HK-2 (cell line): ENCODE measurements around the gene RPTOR.
A peak's percentile ranks its signal among the peaks of the same experiment; 100 is the strongest.

Source experiments
- DNase-seq: peaks from one replicate; pipeline ENCODE4 v3.0.0-alpha.2; 2018; ENCODE audit not compliant: unreplicated experiment

RPTOR gene

DNA sequence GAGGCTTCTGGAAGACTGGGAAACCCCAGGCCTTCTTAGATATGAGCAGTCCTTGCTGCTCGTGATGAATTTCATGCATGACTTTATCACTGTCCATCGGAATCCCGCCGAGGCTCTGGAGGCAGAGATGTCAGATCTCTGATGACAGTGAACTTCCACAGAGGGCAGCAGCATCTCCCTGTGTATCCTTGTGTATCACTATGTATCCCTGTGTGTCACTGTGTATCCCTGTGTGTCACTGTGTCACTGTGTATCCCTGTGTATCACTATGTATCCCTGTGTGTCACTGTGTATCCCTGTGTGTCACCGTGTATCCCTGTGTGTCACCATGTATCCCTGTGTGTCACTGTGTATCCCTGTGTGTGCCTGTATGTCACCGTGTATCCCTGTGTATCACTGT is 286.9 kb downstream of the RPTOR start:
- DNase-seq: no peak

DNA sequence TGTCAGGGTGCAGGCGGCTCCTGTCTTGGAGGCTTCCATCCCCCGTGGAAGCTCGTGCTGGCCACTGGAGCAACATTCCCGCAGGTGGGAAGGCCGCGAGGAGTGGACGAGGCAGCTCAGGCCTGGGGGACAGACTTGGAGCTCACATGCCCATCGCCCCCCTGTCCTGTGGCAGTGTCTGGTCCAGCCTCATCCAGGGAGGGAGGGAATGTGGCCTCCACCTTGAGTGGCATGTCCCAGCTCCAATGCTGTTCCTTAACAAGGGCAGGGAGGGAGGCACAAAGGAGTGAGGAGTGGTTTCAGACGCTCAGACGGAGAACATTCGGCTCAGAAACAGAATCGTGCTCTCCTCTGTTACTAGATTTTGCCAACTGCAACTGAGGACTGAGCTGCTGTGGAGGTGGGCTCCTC is 287.6 kb downstream of the RPTOR start:
- DNase-seq: peak; percentile 48

DNA sequence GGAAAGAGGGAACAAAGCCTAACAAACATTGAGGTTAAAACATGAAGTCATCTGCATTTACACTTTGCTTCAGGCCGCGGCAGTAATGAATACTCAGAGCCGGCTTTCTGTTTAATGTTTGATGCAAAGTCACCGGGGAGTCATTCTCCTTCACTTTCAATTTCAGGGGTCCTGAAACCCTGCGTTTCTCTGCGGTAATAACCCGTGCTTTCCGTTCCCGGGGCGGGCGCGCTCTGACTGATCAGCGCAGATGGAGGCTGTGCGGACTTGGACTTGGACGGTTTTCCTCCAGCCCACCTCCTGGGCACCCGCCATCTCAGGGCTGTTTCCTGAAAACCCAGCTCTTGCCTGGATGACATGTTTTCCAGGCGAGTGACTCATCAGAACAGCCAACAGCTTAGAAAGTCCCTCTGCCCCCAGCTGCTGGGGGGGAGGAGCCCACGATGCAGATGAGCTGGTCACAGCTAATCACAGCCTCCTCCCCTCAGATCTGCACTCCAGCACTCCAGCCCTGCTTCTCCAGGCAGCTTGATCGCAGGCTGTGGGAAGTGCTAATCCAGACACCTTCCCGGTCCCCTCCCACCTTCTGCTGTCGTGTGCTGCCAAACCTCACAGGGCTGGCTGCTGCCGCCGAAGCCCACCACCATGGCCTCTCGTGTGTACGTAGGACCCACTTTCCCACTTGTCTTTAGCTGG is 288.4 kb downstream of the RPTOR start:
- peak; percentile 93 for DNase-seq

DNA sequence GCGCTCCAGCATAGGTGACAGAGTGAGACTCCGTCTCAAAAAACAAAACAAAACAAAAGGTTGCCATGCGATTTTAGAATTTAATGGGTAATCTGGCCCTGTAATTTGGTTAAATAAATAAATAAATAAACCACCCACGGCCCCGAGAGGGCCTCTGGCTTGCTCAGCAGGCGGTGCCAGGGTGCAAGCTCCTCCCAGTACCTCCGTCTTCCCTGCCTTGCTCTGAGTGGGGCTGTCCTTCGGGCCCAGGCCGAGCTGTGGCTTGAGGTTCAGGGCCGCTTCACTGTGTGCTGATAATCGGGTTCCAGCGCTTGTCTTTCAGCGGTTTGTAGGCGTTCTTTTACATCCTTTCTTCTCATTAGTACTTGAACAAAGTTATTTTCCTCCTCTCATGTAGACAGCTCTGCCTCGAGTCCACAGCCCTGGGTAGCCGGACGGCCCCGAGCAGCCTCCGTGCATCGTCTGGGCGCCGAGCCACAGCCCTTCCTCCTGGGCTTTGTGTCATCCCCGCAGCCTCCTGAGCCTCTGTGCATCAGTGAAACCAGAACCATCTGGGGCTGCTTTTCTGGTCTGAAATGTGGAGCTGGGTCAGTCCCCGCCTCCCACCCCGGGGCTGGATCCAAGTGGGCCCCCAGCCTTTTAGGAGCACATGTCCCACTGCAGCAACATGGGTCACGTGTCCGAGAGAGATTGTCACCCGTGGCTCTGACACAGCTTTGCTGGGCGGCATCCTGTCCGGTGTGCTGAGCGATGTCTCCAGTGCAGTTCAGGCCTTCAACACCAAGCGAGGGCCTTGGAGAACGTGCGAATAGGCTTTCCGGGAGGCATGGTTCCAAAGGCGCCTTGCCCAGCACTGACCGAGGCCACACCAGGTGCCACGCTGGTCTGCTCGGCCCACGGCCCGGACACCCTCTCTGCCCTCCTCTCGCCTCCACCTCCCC is 289.6 kb downstream of the RPTOR start:
- no peak for DNase-seq

DNA sequence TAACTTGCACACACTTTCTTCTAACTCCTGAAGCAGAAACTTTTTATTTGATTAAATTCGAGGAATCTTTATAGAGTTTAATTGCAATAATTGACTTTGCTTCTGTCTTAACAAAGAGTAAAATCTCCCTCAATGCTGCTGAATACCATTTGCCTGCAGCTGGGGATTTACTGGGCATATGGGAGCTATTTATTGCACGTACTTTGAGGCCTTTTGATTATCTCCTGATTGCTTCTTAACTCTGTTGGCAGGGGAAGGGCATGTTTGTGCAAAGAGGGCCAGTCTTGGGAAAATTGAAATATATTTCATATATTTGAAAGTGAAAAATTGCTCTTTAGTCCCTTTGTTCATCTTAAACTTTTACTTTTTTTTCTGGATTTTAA is 290.2 kb downstream of the RPTOR start:
- DNase-seq: no peak

DNA sequence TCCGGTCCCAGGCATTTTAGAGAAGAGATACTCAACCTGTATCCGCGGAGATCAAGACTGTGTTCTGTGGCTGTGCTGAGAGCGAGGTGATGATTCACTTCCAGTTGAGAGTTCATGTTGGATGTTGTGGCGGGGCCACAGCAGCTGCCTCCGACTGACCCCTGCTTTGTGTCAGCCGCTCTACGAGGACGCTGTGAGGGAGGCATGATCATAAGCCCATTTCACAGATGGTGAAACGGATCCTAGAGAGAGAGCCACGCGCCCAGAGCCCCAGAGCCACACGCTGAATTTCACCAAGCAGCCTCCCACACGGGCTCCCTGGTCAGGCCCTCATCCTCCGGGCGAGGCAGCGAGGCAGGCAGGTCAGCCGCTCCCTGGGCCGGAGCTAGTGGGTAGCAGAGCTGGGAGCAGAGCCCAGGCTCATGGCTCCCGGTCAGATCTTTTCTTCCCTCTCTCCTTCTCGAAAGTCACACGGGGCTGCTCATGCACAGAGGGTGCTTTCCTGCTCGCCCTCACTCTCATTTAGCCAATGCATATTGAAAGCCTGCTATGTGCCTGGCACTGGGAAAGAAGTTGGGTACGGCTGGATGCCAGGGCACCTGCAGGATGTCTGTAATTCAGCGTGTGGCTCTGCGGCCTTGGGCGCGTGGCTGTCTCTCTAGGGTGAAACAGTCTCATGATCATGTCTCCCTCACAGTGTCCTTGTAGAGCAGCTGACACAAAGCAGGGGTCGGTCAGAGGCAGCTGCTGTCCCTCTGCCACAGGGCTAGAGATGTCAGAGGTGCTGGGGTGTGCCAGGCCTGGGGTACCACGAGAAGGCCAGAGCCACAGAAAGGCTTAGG is 291.4 kb downstream of the RPTOR start:
- no peak for DNase-seq

DNA sequence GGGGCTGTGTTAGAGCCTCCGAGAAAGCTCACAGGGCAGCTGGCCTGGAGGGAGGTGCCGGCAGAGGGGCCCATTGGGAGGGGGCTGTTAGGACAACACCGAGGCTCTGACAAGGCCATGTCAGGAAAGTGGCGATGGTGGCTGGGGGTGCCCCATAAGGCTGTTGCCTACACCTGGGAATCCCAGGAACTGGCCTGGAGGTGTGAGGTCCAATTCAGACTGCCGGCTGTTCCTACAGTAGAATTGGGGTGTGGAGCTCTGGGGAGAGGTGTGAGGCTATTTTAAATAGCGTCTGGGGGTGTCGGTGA is 292.0 kb downstream of the RPTOR start:
- no peak for DNase-seq

DNA sequence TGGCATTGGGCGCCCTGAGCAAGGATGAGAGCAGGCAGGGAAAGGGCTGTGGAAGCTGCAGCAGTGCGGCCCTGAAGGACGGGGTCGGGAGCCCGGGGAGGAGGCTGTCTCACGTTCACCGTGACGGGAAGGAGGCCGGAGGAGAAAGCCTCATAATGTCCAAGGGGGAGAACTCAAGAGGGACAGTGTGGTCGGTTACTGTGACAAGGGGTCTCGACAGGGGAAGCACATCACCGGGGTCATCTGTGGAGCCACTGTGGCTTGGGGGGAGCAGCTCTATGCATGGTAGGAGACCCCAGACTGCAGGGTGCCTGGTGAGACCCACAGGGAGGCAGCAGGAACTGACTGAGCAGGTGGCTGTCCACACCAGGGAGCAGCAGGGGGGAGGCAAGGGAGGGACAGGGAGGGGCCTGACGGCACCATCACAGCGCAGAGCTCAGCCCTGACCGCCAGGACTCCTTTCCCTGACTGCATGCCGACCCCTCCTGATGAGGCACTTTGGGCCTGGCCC is 292.4 kb downstream of the RPTOR start:
- DNase-seq: no peak

DNA sequence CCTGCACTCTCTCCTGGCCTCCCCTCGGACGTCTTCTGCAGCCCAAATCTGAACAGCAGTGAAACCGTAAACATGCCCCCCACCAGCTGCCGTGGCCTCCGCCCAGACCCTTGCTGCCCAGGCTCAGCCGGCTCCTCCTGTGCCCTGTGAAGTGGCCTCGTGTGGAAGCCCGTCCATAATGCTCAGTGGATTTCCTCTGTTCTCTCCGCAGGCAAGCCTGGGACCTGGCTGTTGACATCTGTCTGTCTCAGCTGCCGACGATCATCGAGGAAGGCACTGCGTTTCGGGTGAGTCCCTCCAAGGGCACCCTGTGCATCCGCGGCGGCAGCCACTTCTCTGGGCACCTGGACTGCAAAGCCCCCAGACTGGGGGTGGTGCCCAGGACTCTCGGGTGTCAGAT is 293.1 kb downstream of the RPTOR start:
- DNase-seq: no peak

DNA sequence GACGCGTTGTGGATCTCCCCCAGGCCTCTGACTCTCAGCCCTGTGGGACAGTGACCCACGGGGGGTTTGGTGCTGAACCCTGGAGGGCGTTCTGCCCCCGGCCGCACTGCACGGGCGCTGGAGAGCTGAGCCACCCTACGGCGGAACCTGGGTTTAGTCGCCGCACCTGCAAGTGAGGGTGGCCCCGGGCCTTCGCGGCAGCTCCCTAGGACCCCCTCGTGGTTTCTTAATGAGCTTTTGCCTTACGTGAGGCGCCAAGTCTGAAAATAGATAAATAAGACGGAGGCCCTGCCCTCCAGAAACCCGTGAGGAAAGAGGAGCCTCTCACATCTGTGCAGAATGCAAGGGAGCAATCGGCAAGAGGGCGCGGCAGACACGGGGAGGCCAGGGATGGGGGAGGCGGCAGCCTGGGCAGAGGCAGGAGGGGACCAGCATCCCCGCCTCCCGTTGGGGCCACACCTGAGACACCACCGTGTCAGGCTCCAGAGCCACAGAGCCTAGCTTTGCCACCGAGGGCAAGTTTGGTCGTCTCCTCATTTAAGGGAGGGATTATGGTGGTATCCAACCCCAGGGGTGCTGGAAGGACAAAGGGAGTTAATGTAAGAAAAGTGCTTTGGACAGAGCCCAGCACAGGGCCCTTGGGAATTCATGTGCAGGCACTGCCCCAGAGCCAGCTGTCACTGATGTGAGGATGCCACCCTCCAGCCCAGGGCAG is 293.8 kb downstream of the RPTOR start:
- no peak for DNase-seq

DNA sequence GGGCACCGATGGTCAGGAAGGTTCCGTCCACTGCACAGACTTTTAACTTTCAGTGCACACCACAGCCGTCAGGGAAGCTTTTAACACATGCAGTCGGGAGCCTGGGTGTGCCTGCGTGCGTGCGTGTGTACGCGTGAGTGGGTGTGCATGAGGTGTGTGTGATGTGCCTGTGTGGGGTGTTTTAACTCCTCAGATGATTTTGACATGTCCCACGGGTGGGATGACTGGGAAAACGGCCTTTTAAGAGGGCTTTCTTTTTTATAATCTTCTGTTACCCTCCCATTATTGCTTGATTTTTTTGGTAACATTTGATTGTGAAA is 294.3 kb downstream of the RPTOR start:
- no peak for DNase-seq

DNA sequence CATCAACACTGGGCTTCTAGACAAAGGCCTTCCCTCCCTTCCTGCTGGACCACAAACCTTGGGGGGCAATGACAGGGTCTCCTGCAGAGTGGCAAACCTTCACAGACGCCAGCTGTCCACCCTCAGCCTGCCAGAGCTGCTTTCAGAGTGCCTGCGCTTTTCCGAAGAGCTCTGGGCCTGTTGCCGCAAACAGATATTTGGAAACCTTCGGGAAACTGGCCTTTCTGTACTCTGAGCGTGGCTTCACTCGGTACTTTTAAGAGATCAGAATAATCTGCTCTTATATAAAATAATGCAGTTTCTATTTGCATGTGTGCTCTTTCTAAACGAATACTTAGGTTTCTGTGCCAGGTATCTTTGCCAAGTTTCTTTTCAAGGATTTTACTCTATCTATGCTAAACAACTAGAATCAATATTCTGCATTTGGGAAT is 294.9 kb downstream of the RPTOR start:
- no peak for DNase-seq

DNA sequence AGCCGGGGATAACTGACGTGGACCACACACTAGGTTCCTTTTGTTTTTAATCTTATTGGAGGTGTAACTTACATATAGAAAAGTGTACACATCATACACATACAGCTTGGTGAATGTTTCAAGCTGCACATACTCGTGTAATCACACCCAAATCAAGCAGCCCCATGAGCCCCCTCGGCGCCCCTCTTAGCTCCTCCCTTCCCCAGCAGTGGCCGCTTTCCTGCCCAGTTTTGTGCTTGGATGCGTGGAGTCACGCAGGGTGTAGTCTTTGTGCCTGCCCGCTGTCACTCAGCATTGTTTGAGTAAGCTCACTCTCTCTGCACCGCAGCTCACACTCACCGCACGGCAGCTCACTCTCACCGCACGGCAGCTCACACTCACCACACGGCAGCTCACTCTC is 295.3 kb downstream of the RPTOR start:
- no peak for DNase-seq

DNA sequence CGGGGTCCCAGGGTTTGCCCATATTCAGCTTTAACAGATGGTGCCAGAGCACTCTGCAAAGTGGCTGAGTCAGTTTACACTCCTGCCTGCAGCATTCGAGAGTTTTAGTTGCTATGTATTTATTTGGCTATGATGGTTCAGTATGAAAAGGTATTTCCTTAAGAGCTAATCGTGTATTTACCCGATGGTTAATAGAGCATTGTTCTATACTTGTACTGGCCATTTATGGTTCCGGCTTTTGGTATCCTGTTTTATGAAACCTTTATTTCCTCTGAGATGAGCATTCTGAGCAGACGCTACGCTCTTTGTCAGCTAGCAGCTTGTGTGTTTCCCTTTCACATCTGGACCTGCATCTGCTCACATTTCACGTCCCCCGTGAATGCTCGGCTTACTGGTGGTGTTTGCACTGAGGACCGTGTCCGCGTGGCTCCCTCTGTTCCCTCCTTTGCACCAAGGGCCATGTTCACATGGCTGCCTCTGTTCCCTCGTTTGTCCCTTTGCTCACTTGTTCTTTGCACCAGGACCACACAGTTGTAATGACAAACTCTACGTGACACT is 297.9 kb downstream of the RPTOR start:
- DNase-seq: no peak

DNA sequence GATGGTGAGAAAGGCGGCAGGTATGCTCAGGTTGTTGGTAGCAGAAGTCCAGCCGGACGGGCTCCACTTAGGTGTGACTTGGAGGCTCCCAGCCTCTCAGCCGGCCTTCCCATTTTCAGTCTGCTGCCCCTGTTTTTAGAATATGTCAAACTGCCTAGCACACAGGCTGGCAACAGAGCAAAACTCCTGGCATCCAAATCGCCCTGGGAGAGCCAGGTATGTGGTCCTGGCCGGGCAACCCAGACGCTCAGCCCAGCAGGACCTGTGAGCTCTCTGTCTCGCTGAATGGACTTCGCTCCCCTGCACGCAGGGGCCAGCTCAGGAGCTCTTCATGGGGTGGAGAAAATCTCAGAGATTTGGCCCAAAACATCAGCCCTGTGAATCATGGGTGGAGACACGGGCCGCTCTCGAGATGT is 299.1 kb downstream of the RPTOR start:
- DNase-seq: no peak

DNA sequence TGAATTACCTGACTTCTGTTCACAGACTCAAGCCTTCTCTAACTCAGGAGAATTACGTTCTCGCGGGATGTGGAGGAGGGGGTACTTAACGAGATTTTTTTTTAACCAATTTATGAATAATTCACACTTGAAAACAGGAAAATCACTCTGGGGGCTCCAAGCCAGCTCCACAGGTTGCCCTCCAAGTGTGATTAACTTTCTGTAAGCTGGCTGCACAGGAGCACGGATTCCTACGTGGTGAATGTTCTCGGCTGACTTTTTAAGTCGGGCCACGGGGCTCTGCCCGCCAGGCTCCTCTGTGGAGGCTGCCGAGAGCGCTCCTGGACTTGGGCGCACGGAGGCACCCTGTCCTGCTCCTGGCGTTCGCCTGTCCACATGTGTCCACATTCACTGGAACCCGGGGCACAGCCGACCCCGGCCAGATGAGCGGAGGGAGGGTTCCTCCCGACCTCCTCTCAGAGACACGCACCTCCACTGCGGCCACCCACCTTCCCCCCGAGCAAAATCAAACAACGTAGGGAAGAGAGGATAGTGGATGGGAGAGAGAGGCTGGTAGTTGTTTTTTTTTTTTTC is 299.9 kb downstream of the RPTOR start:
- no peak for DNase-seq

DNA sequence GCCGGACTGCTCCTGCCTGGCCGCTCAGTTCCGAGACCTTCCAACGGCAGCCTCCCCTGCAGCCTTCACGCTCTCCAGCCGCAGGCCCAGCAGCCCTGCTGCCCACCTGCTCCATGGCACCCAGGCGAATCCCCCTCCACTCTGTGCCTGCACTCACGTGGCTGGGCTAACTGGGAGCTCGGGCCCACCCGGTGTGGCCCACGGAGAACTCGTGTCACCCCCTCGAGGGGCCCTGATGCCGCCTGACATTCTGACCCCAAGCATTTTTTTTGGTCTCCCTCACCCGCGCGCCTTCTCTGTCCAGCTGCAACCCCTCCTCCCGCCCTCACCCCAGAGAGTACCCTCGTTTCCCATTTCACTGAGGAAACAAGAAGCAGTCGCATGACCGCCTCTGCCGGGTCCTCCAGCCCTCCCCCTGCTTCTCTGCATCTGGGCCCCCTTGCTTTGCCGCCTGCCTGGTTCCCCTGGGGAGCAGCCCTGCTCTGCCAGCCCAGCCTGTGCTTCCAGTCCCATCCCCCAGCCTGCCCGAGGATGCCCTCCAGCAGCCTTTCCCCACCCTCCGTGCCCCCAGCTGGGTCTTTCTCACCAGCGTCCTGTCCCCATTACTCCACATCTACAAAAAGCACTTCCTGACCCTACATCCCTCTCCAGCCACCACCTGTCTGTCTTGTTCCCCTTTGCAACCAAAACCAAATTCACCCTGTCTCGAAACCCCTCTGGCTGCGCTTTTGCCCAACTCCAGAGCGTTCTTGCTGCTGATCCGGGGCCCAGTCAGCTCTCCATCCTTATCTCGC is 300.6 kb downstream of the RPTOR start:
- no peak for DNase-seq

DNA sequence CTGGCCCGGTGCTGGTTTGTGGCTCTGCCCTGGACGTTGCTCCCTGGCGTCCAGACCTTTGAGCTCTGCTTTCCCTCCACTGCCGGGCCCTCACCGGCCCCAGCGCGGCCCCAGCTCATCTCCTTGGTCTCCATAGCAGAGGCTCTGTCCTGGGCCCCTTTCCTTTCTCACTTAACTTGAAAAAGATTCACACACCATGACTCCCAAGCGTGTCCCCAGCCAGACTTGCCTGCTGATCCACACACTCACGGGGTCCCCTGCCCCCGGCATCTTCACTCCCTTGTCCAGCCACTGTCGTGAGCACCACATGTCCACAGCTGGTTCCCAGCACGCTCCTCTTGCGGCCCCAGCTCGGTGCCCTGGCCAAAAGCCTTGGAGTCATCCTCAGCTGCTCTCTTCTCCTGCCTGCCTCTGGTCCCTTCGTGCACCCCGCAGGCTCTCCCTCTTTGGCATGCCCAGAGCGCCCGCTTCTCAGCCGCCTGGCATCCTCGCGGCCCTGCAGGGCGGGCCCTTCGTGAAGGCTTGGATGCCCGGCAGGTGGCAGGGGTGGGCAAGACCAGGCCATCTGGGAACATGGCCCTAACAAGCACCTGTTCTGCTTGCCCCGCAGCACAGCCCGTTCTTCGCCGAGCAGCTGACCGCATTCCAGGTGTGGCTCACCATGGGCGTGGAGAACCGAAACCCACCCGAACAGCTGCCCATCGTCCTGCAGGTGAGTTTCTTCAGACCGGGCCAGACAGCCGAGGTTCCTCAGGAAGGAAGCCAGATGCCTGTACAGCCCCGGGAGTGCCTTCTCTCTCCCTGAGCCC is 301.4 kb downstream of the RPTOR start:
- no peak for DNase-seq

DNA sequence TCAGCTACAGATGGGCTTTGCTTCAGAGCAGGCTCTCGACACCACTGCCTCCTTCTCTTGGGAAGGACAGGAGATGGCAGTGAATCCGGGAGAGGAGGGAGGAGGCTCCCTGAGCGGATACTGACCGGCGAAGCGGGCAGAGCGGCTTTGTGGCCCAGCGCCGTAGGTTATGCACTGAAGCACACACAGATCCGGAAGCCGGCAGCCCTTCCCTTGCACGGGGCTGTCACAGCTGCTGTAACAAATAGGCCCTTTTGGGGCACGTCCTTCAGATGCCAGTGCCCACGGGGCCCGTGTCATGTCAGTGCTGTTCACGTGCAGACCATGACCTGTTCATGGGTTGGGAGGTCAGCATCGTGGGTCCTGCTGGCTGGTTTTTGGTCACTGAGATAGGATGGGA is 302.3 kb downstream of the RPTOR start:
- DNase-seq: no peak
